PC-3 (cell line): ENCODE results near the gene CD28. TPM values are rescaled to one million over a fixed set of nuclear protein-coding genes. Genes with fewer than 3 reads are reported as not detected.
"Not testable (repeated sequence)": the region's sequence is repeated elsewhere in the genome, so short reads cannot be mapped to it uniquely, and the experiment has no call there.

ENCODE experiments used
- ATAC-seq: fragments of 200-7000 bp; cut with Tn5 transposase; 2 replicates; pipeline ENCODE4 v1.9.1; 2020; ENCODE audit warnings: mild to moderate bottlenecking, moderate library complexity
- BruUV-seq: library from RNA; stranded (reverse); fragments of 400-500 nt; replicated peaks from 2 replicates; lab custom pipeline; 2021; lab: Mats Ljungman, UMichigan
- CTCF ChIA-PET: fragments of 300-600 bp; sonication (Branson Sonifier 250); formaldehyde crosslinking; loops from one replicate; lab custom pipeline; 2022; ENCODE audit warnings: antibody characterized with exemption; lab: Charles Lee
- POLR2A ChIA-PET: fragments of 300-600 bp; sonication (Branson Sonifier 250); formaldehyde crosslinking; loops from one replicate; lab custom pipeline; 2022; ENCODE audit warnings: antibody characterized with exemption; ENCODE audit not compliant: unreplicated experiment; lab: Charles Lee
- DNase-seq: peaks from one replicate; pipeline ENCODE4 v3.0.0-alpha.2; 2015
- H2AFZ ChIP-seq: fragments of 300-600 bp; sonication (generic); 2 replicates; pipeline ENCODE4 v1.6.0; 2016; ENCODE audit warnings: antibody characterized with exemption, low read length
- H3F3A ChIP-seq: fragments of 300-600 bp; sonication (generic); one replicate; pipeline ENCODE4 v1.6.0; 2017; ENCODE audit warnings: antibody characterized with exemption, low read length, control low read depth, mild to moderate bottlenecking; ENCODE audit not compliant: unreplicated experiment
- H3K27ac ChIP-seq: fragments of 300-600 bp; sonication (generic); 2 replicates; pipeline ENCODE4 v1.5.1; 2016; ENCODE audit warnings: mild to moderate bottlenecking, low read length
- H3K27me3 ChIP-seq: fragments of 300-600 bp; sonication (generic); 2 replicates; pipeline ENCODE4 v1.6.1; 2016; ENCODE audit warnings: low read length, mixed read lengths
- H3K36me3 ChIP-seq: fragments of 300-600 bp; sonication (generic); 2 replicates; pipeline ENCODE4 v1.6.1; 2016; ENCODE audit warnings: low read depth, mixed run types, low read length, mixed read lengths
- H3K4me1 ChIP-seq: fragments of 300-600 bp; sonication (generic); 2 replicates; pipeline ENCODE4 v1.5.1; 2016; ENCODE audit warnings: low read length; ENCODE audit not compliant: insufficient read depth
- H3K4me2 ChIP-seq: fragments of 300-600 bp; sonication (generic); 2 replicates; pipeline ENCODE4 v1.6.0; 2016; ENCODE audit warnings: low read length
- H3K4me3 ChIP-seq: fragments of 300-600 bp; sonication (generic); 2 replicates; pipeline ENCODE4 v1.5.1; 2016; ENCODE audit warnings: mild to moderate bottlenecking, low read length, mixed read lengths
- H3K79me2 ChIP-seq: fragments of 300-600 bp; sonication (generic); 2 replicates; pipeline ENCODE4 v1.6.1; 2017; ENCODE audit warnings: low read length, mixed read lengths
- H3K9ac ChIP-seq: fragments of 300-600 bp; sonication (generic); 2 replicates; pipeline ENCODE4 v1.6.0; 2016; ENCODE audit warnings: mild to moderate bottlenecking, low read length
- H3K9me2 ChIP-seq: fragments of 300-600 bp; sonication (generic); replicated peaks from 2 replicates; pipeline ENCODE4 v1.6.1; 2016; ENCODE audit warnings: mixed run types, low read length, mixed read lengths
- H3K9me3 ChIP-seq: fragments of 300-600 bp; sonication (generic); 2 replicates; pipeline ENCODE4 v1.6.1; 2016; ENCODE audit warnings: low read length, mixed read lengths
- H4K20me1 ChIP-seq: fragments of 300-600 bp; sonication (generic); 2 replicates; pipeline ENCODE4 v1.6.1; 2016; ENCODE audit warnings: low read length, mixed read lengths
- EZH2 ChIP-seq: fragments of 300-600 bp; sonication (generic); IDR thresholded peaks from one replicate; pipeline ENCODE4 v1.6.1; 2017; ENCODE audit warnings: antibody characterized with exemption, mild to moderate bottlenecking, low read length; ENCODE audit not compliant: unreplicated experiment
- EZH2phosphoT487 ChIP-seq: fragments of 300-600 bp; sonication (generic); IDR thresholded peaks from 2 replicates; pipeline ENCODE4 v1.6.1; 2018; ENCODE audit warnings: mild to moderate bottlenecking, antibody characterized with exemption, low read length, borderline replicate concordance
- intact Hi-C: fragments of 100-400 bp; cut with micrococcal nuclease; formaldehyde crosslinking; loops from 2 replicates; pipeline ENCODE4 v1.9.0; 2023
- total RNA-seq: library from RNA; depleted of rRNA; stranded (reverse); fragments of >200 nt; gene quantifications from 2 replicates; pipeline ENCODE4 v1.2.3, GENCODE V29; 2014
- TF ChIP-seq, protein P1 (sequence below): fragments of 300-600 bp; sonication (generic); conservative IDR thresholded peaks from 2 replicates; pipeline ENCODE4 v1.5.1; 2017; ENCODE audit warnings: antibody characterized with exemption, low read depth, mild to moderate bottlenecking, low read length

Gene CD28
- total RNA-seq, 1 experiment from 2014 or later, result not detected

- ChIA-PET CTCF (no interaction called here), POLR2A (no interaction called here)
- H3K36me3 ChIP-seq, result no peaks in the 10 kb centered on the region
- no TSS peak for BruUV-seq
- no peak overlapping the region for H2AFZ ChIP-seq
- no peaks in the 10 kb centered on the region for H3K27me3 ChIP-seq
- TF ChIP-seq, protein P1, sequence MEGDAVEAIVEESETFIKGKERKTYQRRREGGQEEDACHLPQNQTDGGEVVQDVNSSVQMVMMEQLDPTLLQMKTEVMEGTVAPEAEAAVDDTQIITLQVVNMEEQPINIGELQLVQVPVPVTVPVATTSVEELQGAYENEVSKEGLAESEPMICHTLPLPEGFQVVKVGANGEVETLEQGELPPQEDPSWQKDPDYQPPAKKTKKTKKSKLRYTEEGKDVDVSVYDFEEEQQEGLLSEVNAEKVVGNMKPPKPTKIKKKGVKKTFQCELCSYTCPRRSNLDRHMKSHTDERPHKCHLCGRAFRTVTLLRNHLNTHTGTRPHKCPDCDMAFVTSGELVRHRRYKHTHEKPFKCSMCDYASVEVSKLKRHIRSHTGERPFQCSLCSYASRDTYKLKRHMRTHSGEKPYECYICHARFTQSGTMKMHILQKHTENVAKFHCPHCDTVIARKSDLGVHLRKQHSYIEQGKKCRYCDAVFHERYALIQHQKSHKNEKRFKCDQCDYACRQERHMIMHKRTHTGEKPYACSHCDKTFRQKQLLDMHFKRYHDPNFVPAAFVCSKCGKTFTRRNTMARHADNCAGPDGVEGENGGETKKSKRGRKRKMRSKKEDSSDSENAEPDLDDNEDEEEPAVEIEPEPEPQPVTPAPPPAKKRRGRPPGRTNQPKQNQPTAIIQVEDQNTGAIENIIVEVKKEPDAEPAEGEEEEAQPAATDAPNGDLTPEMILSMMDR, result no peak
- TF ChIP-seq EZH2 (no peak), EZH2phosphoT487 (no peak)
- no peak overlapping the region for H3K9ac ChIP-seq
- H3K4me2 ChIP-seq, result no peak overlapping the region
- intact Hi-C loops, result loop anchor here (2.0 kb wide), 1 partner anchor 31 kb away; no protein-coding TSS in a partner anchor
- no peaks in the 10 kb centered on the region for H3K9me3 ChIP-seq
- no peaks in the 10 kb centered on the region for H3F3A ChIP-seq
- H3K79me2 ChIP-seq, result no peaks in the 10 kb centered on the region
- DNase-seq (no peak), ATAC-seq (no peak)
- H3K27ac ChIP-seq, result no peak overlapping the region
- H3K4me3 ChIP-seq, result no peak overlapping the region
- H3K4me1 ChIP-seq, result peaks cover 11% of the 10 kb centered on the region; the same call in 1 of the 2 replicates
- 0 out of 2 replicates have a peak, but pooled peaks cover 3% of the 10 kb centered on the region for H3K9me2 ChIP-seq
- H4K20me1 ChIP-seq, result no peaks in the 10 kb centered on the region
Measured at GRCh38 chr2:203783496-203784203, 77.2 kb downstream of the CD28 start.

DNA sequence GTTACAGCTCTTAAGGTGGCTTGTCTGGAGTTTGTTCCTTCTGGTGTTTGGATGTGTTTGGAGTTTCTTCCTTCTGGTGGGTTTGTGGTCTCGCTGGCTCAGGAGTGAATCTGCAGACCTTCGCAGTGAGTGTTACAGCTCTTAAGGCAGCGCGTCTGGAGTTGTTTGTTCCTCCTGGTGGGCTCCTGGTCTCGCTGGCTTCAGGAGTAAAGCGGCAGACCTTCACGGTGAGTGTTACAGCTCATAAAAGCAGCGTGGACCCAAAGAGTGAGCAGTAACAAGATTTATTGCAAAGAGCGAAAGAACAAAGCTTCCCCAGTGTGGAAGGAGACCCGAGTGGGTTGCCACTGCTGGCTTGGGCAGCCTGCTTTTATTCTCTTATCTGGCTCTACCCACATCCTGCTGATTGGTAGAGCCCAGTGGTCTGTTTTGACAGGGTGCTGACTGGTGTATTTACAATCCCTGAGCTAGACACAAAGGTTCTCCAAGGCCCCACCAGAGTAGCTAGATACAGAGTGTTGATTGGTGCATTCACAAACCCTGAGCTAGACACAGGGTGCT is 78.4 kb downstream of the CD28 start:
- H3K36me3 ChIP-seq, H3K27me3 ChIP-seq, H2AFZ ChIP-seq, H3K4me3 ChIP-seq, CTCF ChIA-PET, POLR2A ChIA-PET, H3K4me2 ChIP-seq, intact Hi-C loops, H3K27ac ChIP-seq, BruUV-seq, DNase-seq, H3K9me2 ChIP-seq, H3K9ac ChIP-seq, H4K20me1 ChIP-seq, H3F3A ChIP-seq, H3K79me2 ChIP-seq, H3K9me3 ChIP-seq, ATAC-seq: not testable (repeated sequence)
- H3K4me1 ChIP-seq, result peaks cover 11% of the 10 kb centered on the region; the same call in 1 of the 2 replicates

GRCh38 chr2:203785391-203786110 is 79.1 kb downstream of the CD28 start:
- H3K36me3 ChIP-seq, H3K27ac ChIP-seq, H3K9me2 ChIP-seq, H3K4me2 ChIP-seq, DNase-seq, H3F3A ChIP-seq, ATAC-seq, H4K20me1 ChIP-seq, intact Hi-C loops, H3K4me3 ChIP-seq, CTCF ChIA-PET, BruUV-seq, H3K9ac ChIP-seq, H3K9me3 ChIP-seq, H3K27me3 ChIP-seq, POLR2A ChIA-PET, H2AFZ ChIP-seq, H3K79me2 ChIP-seq: not testable (repeated sequence)
- peaks cover 11% of the 10 kb centered on the region; the same call in 1 of the 2 replicates for H3K4me1 ChIP-seq
